Gastrocnemius medialis (tissue), 4 donors: ENCODE data around the gene FBXW7. TPM values are rescaled to one million over a fixed set of nuclear protein-coding genes. Genes with fewer than 3 reads are reported as not detected.

Experiments used
- ATAC-seq, 2 donors: fragments of 150-250 bp; one replicate each; pipeline ENCODE4 v1.9.1; 2016
- DNase-seq, 2 donors: peaks; one replicate each; pipeline ENCODE4 v3.0.0-alpha.2; 2019
- H3K27ac ChIP-seq, 4 donors: fragments of 200-600 bp; sonication (generic); 1 replicate in 1 of 4; 2 replicates in 3 of 4; pipeline ENCODE4 v1.5.1; 2016 to 2018; ENCODE audit warnings: mild to moderate bottlenecking in 2 of 4, moderate library complexity in 1 of 4
- H3K27me3 ChIP-seq, 3 donors: fragments of 200-600 bp; sonication (generic) in 2 of 3; 1 replicate in 1 of 3; 2 replicates in 2 of 3; pipeline versions ENCODE4 v1.5.1 to v1.6.0; 2016 to 2019; ENCODE audit warnings: mild to moderate bottlenecking in 1 of 3, moderate library complexity in 1 of 3
- H3K36me3 ChIP-seq, 2 donors: fragments of 200-600 bp; sonication (generic) in 1 of 2; one replicate each; pipeline ENCODE4 v1.5.1; 2017 to 2018
- H3K4me1 ChIP-seq, 2 donors: fragments of 200-600 bp; sonication (generic) in 1 of 2; one replicate each; pipeline ENCODE4 v1.5.1; 2016 to 2017; ENCODE audit warnings: mild to moderate bottlenecking in 2 of 2
- H3K4me3 ChIP-seq, 4 donors: fragments of 200-600 bp; sonication (generic) in 3 of 4; 1 replicate in 1 of 4; 2 replicates in 3 of 4; pipeline ENCODE4 v1.5.1; 2016 to 2019; ENCODE audit warnings: mild to moderate bottlenecking in 2 of 4
- H3K9me3 ChIP-seq, 3 donors: fragments of 200-600 bp; sonication (generic) in 2 of 3; 1 replicate in 1 of 3; 2 replicates in 2 of 3; pipeline ENCODE4 v1.5.1; 2016 to 2019
- CTCF ChIP-seq, 5 experiments: fragments of 450-650 bp in 3 of 5; fragments of 200-600 bp in 2 of 5; sonication (generic) in 2 of 5; IDR thresholded peaks in 4 of 5; conservative IDR thresholded peaks in 1 of 5; 1 replicate in 4 of 5; 2 replicates in 1 of 5; pipeline ENCODE4 v1.5.1; 2016 to 2019; ENCODE audit warnings: antibody characterized with exemption in 5 of 5, mild to moderate bottlenecking in 3 of 5, moderate library complexity in 3 of 5
- POLR2A ChIP-seq, 2 donors: fragments of 450-650 bp; IDR thresholded peaks; one replicate each; pipeline ENCODE4 v1.6.1; 2017; ENCODE audit warnings: antibody characterized with exemption in 2 of 2, mild to moderate bottlenecking in 2 of 2, moderate library complexity in 2 of 2
- in situ Hi-C, 4 donors: fragments of 200-750 bp; cut with MboI; loops; one replicate each; pipeline versions ENCODE4 v1.15.0 to v1.8.0; 2017; ENCODE audit warnings: low sequenced_read_pairs in 4 of 4
- intact Hi-C: fragments of 100-400 bp; cut with DNase I; formaldehyde crosslinking; loops from one replicate; pipeline ENCODE4 v1.15.1; 2023; ENCODE audit warnings: low total_unique reads
- total RNA-seq, 4 donors: library from RNA; depleted of rRNA; stranded (reverse); fragments of >200 nt; gene quantifications; one replicate each; pipeline versions ENCODE4 v1.1.0 to v1.2.3, GENCODE V29; 2016

The FBXW7 gene
- total RNA-seq, 4 donors from 2014 or later = 23.5 to 40.8 (median 28.8) TPM

GRCh38 chr4:152448038-152448707 lies 87.7 kb downstream of the FBXW7 start:
- DNase-seq (no peak), ATAC-seq (no peak)
- H3K27ac ChIP-seq = no peak overlapping the region
- H3K9me3 ChIP-seq = no peaks in the 10 kb centered on the region
- no peaks in the 10 kb centered on the region for H3K27me3 ChIP-seq
- in situ Hi-C loops = no loop called here
- intact Hi-C loops = no loop called here
- H3K36me3 ChIP-seq = no peaks in the 10 kb centered on the region
- H3K4me3 ChIP-seq = no peak overlapping the region
- TF ChIP-seq POLR2A (IDR thresholded peaks at IDR 0.05) (no peak), CTCF (IDR thresholded peaks at IDR 0.05 in 4 of 5, conservative IDR thresholded peaks at IDR 0.05 in 1 of 5) (no peak)
- H3K4me1 ChIP-seq = peaks cover 0 to 7% of the 10 kb centered on the region in 2 donors

GRCh38 chr4:152443859-152444258 lies 92.0 kb downstream of the FBXW7 start:
- intact Hi-C loops (no loop called here), in situ Hi-C loops (no loop called here)
- H3K36me3 ChIP-seq = no peaks in the 10 kb centered on the region
- H3K4me3 ChIP-seq = no peak overlapping the region
- TF ChIP-seq CTCF (IDR thresholded peaks at IDR 0.05 in 4 of 5, conservative IDR thresholded peaks at IDR 0.05 in 1 of 5) (no peak), POLR2A (IDR thresholded peaks at IDR 0.05) (no peak)
- H3K27me3 ChIP-seq = no peaks in the 10 kb centered on the region
- DNase-seq = no peak
- H3K27ac ChIP-seq = no peak overlapping the region
- H3K9me3 ChIP-seq = no peaks in the 10 kb centered on the region
- peaks cover 0 to 7% of the 10 kb centered on the region in 2 donors for H3K4me1 ChIP-seq
- no peak for ATAC-seq

DNA sequence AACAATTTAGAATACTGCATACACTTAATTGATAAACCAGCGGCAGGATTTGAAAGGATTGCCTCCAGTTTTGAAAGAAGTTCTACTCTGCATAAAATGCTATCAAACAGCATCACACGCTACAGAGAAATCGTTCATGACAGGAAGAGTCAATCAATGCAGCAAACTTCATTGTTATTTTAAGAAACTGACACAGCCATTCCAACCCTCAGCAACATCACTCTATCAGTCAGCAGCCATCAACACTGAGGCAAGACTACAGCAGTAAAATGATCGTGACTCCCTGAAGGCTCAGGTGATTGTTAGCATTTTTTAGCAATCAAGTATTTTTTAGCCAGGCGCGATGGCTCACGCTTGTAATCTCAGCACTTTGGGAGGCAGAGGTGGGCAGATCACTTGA lies 98.3 kb downstream of the FBXW7 start:
- intact Hi-C loops (no loop called here), in situ Hi-C loops (no loop called here)
- Histone ChIP-seq H3K36me3 (no peaks in the 10 kb centered on the region), H3K27ac (no peak overlapping the region), H3K4me1 (no peaks in the 10 kb centered on the region), H3K27me3 (no peaks in the 10 kb centered on the region), H3K4me3 (no peak overlapping the region), H3K9me3 (no peaks in the 10 kb centered on the region)
- ATAC-seq (no peak), DNase-seq (no peak)
- TF ChIP-seq POLR2A (IDR thresholded peaks at IDR 0.05) (no peak), CTCF (IDR thresholded peaks at IDR 0.05 in 4 of 5, conservative IDR thresholded peaks at IDR 0.05 in 1 of 5) (no peak)

DNA sequence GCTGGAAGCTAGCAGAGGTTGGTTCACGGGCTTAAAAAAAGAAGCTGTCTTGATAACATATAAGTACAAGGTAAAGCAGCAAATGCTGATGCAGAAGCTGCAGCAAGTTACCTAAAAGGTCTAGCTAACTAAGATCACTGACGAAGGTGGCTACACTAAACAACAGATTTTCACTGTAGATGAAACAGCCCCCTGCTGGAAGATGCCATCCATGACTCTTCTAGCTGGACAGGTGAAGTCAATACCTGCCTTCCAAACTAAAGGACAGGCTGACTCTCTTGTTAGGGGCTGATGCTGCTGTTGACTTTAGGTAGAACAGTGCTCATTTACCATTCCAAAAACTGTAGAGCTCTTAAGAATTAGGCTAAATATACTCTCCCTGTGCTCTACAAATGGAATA lies 99.5 kb downstream of the FBXW7 start:
- ATAC-seq (no peak), DNase-seq (no peak)
- Histone ChIP-seq H3K27ac (no peak overlapping the region), H3K9me3 (no peaks in the 10 kb centered on the region), H3K4me3 (no peak overlapping the region), H3K36me3 (no peaks in the 10 kb centered on the region), H3K27me3 (no peaks in the 10 kb centered on the region), H3K4me1 (no peaks in the 10 kb centered on the region)
- intact Hi-C loops (no loop called here), in situ Hi-C loops (no loop called here)
- TF ChIP-seq CTCF (IDR thresholded peaks at IDR 0.05 in 4 of 5, conservative IDR thresholded peaks at IDR 0.05 in 1 of 5) (no peak), POLR2A (IDR thresholded peaks at IDR 0.05) (no peak)

DNA sequence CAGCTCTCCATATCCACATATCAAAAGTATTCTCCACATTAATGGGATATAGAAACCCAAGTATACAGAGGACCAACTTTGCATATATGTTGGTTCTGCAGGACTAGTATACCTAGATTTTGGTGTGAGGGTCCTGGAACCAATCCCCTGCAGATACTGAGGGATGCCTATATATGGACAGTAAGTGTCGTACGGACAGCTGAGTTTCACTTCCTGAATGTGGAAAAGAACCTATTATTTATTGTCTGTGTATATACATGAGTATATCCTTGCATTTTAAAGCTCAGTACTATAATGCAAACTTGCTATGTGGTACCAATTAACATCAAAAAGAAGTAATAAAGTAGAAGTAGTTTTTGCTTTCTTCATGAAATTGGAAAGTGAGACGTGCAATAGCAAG lies 101.9 kb downstream of the FBXW7 start:
- in situ Hi-C loops (no loop called here), intact Hi-C loops (no loop called here)
- Histone ChIP-seq H3K4me1 (no peaks in the 10 kb centered on the region), H3K27ac (no peak overlapping the region), H3K9me3 (no peaks in the 10 kb centered on the region), H3K27me3 (no peaks in the 10 kb centered on the region), H3K4me3 (no peak overlapping the region), H3K36me3 (no peaks in the 10 kb centered on the region)
- ATAC-seq = no peak
- TF ChIP-seq CTCF (IDR thresholded peaks at IDR 0.05 in 4 of 5, conservative IDR thresholded peaks at IDR 0.05 in 1 of 5) (no peak), POLR2A (IDR thresholded peaks at IDR 0.05) (no peak)
- DNase-seq = no peak
